Natural killer cell (primary cell): ENCODE results near the gene ZNF213. TPM values are rescaled to one million over a fixed set of nuclear protein-coding genes. Genes with fewer than 3 reads are reported as not detected.
A peak's percentile ranks its signal among the peaks of the same experiment; 100 is the strongest.

Experiments
- ATAC-seq, 3 donors: fragments of 150-1000 bp in 2 of 3; fragments of 200-7000 bp in 1 of 3; cut with Tn5 transposase; 1 replicate in 1 of 3; 2 replicates in 2 of 3; pipeline ENCODE4 v1.10.0; 2021; ENCODE audit warnings: mild to moderate bottlenecking in 2 of 3, moderate library complexity in 2 of 3
- DNase-seq, 2 donors: peaks; one replicate each; pipeline versions ENCODE4 v3.0.0 to v3.0.0-alpha.2; 2013 to 2021; ENCODE audit warnings: mixed read lengths in 1 of 2
- H3K27ac ChIP-seq: one replicate; pipeline ENCODE4 v1.5.1; 2013; ENCODE audit warnings: mild to moderate bottlenecking, low read length
- H3K27me3 ChIP-seq: one replicate; pipeline ENCODE4 v1.6.1; 2013; ENCODE audit warnings: low read length; ENCODE audit not compliant: control insufficient read depth, insufficient read depth
- H3K36me3 ChIP-seq: one replicate; pipeline ENCODE4 v1.6.1; 2013; ENCODE audit warnings: low read length; ENCODE audit not compliant: control insufficient read depth, insufficient read depth
- H3K4me1 ChIP-seq: one replicate; pipeline ENCODE4 v1.6.1; 2013; ENCODE audit warnings: low read length; ENCODE audit not compliant: control insufficient read depth, insufficient read depth
- H3K4me3 ChIP-seq: one replicate; pipeline ENCODE4 v1.5.1; 2013; ENCODE audit warnings: low read length
- H3K9me3 ChIP-seq: one replicate; pipeline ENCODE4 v1.6.1; 2013; ENCODE audit warnings: low read length; ENCODE audit not compliant: control insufficient read depth, insufficient read depth
- H3K27ac Mint-ChIP-seq, 2 donors: one replicate each; pipeline ENCODE4 v1.8.0; 2022; ENCODE audit warnings: mild to moderate bottlenecking in 2 of 2, mixed read lengths in 2 of 2, moderate library complexity in 1 of 2
- H3K27me3 Mint-ChIP-seq, 2 donors: one replicate each; pipeline ENCODE4 v1.8.0; 2022; ENCODE audit warnings: low read depth in 2 of 2, mixed read lengths in 2 of 2
- H3K36me3 Mint-ChIP-seq: one replicate; pipeline ENCODE4 v1.8.0; 2022; ENCODE audit warnings: mixed read lengths
- H3K4me1 Mint-ChIP-seq, 2 donors: one replicate each; pipeline ENCODE4 v1.8.0; 2022; ENCODE audit warnings: mixed read lengths in 2 of 2
- H3K4me3 Mint-ChIP-seq: one replicate; pipeline ENCODE4 v1.8.0; 2022; ENCODE audit warnings: mild to moderate bottlenecking, moderate library complexity, mixed read lengths
- H3K9me3 Mint-ChIP-seq, 2 donors: one replicate each; pipeline ENCODE4 v1.8.0; 2022; ENCODE audit warnings: mixed read lengths in 2 of 2
- CTCF ChIP-seq: fragments of 200-600 bp; IDR thresholded peaks from one replicate; pipeline ENCODE4 v1.8.0; 2022; ENCODE audit warnings: antibody characterized with exemption
- WGBS: methylation state at CpG from one replicate; pipeline ENCODE4 v1.1.7; 2013; ENCODE audit warnings: missing lambda C conversion rate; ENCODE audit not compliant: insufficient coverage; 5-methylcytosine and 5-hydroxymethylcytosine counted together
- intact Hi-C: fragments of 100-400 bp; cut with micrococcal nuclease; formaldehyde crosslinking; loops from one replicate; pipeline ENCODE4 v1.14.2; 2022
- total RNA-seq, 4 donors: library from RNA; stranded (reverse); fragments of 120-200 nt in 1 of 4; gene quantifications; one replicate each; pipeline versions ENCODE4 v1.2.3 to v1.2.4, GENCODE V29; 2013 to 2022

Gene ZNF213
- total RNA-seq, 3 donors from 2014 or later (not counting 1 experiment from before 2014, with no cell fraction given): 4.8 to 6.8 (median 5.1) TPM

- peak overlapping the region; percentile 72 to 89 for H3K27ac Mint-ChIP-seq
- DNase-seq (peak; percentile 71 to 94), ATAC-seq (peak; percentile 81 to 92 (median 85))
- Histone ChIP-seq H3K4me3 (peak overlapping the region; percentile 21), H3K27ac (no peak overlapping the region), H3K27me3 (no peaks in the 10 kb centered on the region), H3K36me3 (no peaks in the 10 kb centered on the region), H3K4me1 (peaks cover 47% of the 10 kb centered on the region), H3K9me3 (no peaks in the 10 kb centered on the region)
- no peaks in the 10 kb centered on the region for H3K27me3 Mint-ChIP-seq
- peaks cover 21 to 41% of the 10 kb centered on the region in 2 donors for H3K4me1 Mint-ChIP-seq
- H3K4me3 Mint-ChIP-seq: peak overlapping the region; percentile 82
- WGBS: 9% methylated on average over 39 of the region's 39 CpGs
- TF ChIP-seq CTCF: no peak
- H3K9me3 Mint-ChIP-seq: no peaks in the 10 kb centered on the region
- intact Hi-C loops: loop anchor here (5.0 kb wide), 1 partner anchor 43 kb away; no protein-coding TSS in a partner anchor
- no peaks in the 10 kb centered on the region for H3K36me3 Mint-ChIP-seq
These were observed 34.9 kb upstream of the ZNF213 start for GRCh38 chr16:3099732-3100499.

GRCh38 chr16:3101018-3101840 lies 33.6 kb upstream of the ZNF213 start:
- peak overlapping the region; percentile 85 for H3K4me3 Mint-ChIP-seq
- no peaks in the 10 kb centered on the region for H3K9me3 Mint-ChIP-seq
- intact Hi-C loops: no loop called here
- Histone ChIP-seq H3K9me3 (no peaks in the 10 kb centered on the region), H3K27me3 (no peaks in the 10 kb centered on the region), H3K4me1 (peaks cover 47% of the 10 kb centered on the region), H3K4me3 (no peak overlapping the region), H3K27ac (no peak overlapping the region), H3K36me3 (no peaks in the 10 kb centered on the region)
- peaks cover 30 to 39% of the 10 kb centered on the region in 2 donors for H3K4me1 Mint-ChIP-seq
- peak overlapping the region; percentile 77 to 89 for H3K27ac Mint-ChIP-seq
- TF ChIP-seq CTCF: peak; percentile 85
- H3K36me3 Mint-ChIP-seq: no peaks in the 10 kb centered on the region
- DNase-seq (peak in 1 of 2 donors; percentile 86), ATAC-seq (peak; percentile 23 to 43 (median 27))
- 66% methylated on average over 21 of the region's 29 CpGs for WGBS
- no peaks in the 10 kb centered on the region for H3K27me3 Mint-ChIP-seq

- peak overlapping the region; percentile 77 to 89 for H3K27ac Mint-ChIP-seq
- H3K9me3 Mint-ChIP-seq: no peaks in the 10 kb centered on the region
- H3K27ac ChIP-seq: no peak overlapping the region
- TF ChIP-seq CTCF: no peak
- no peaks in the 10 kb centered on the region for H3K27me3 Mint-ChIP-seq
- 45% methylated on average over 27 of the region's 27 CpGs for WGBS
- peaks cover 49% of the 10 kb centered on the region for H3K4me1 ChIP-seq
- H3K9me3 ChIP-seq: no peaks in the 10 kb centered on the region
- intact Hi-C loops: no loop called here
- no peaks in the 10 kb centered on the region for H3K27me3 ChIP-seq
- no peaks in the 10 kb centered on the region for H3K36me3 ChIP-seq
- H3K4me3 ChIP-seq: no peak overlapping the region
- peak overlapping the region; percentile 85 for H3K4me3 Mint-ChIP-seq
- H3K36me3 Mint-ChIP-seq: no peaks in the 10 kb centered on the region
- ATAC-seq (no peak), DNase-seq (peak in 1 of 2 donors; percentile 64)
- H3K4me1 Mint-ChIP-seq: peaks cover 30 to 42% of the 10 kb centered on the region in 2 donors
These were observed 32.9 kb upstream of the ZNF213 start for GRCh38 chr16:3101841-3102470.
